Neutrophil (primary cell): ENCODE results near the gene CNOT10.
"Not testable (repeated sequence)": the region's sequence is repeated elsewhere in the genome, so short reads cannot be mapped to it uniquely, and the experiment has no call there.

Experiments used
- H3K27ac ChIP-seq: fragments of 200-600 bp; sonication (generic); 2 replicates; pipeline ENCODE4 v1.5.1; 2016; ENCODE audit warnings: mild to moderate bottlenecking, moderate library complexity
- H3K27me3 ChIP-seq: fragments of 200-600 bp; sonication (generic); 2 replicates; pipeline ENCODE4 v1.6.0; 2016; ENCODE audit warnings: mild to moderate bottlenecking
- H3K36me3 ChIP-seq: fragments of 200-600 bp; sonication (generic); 2 replicates; pipeline ENCODE4 v1.5.1; 2017
- H3K4me1 ChIP-seq, 2 experiments: fragments of 200-600 bp in 1 of 2; sonication (generic) in 1 of 2; 1 replicate in 1 of 2; 2 replicates in 1 of 2; pipeline versions ENCODE4 v1.5.1 to v1.6.1; 2013 to 2016; ENCODE audit warnings: low read depth in 1 of 2, low read length in 1 of 2, mild to moderate bottlenecking in 1 of 2, moderate library complexity in 1 of 2; ENCODE audit not compliant: control insufficient read depth in 1 of 2, insufficient read depth in 1 of 2
- H3K4me3 ChIP-seq, 2 experiments: fragments of 200-600 bp in 1 of 2; sonication (generic) in 1 of 2; 1 replicate in 1 of 2; 2 replicates in 1 of 2; pipeline ENCODE4 v1.5.1; 2013 to 2016; ENCODE audit warnings: low read depth in 1 of 2, low read length in 1 of 2, mild to moderate bottlenecking in 1 of 2, moderate library complexity in 1 of 2
- H3K9me3 ChIP-seq: fragments of 200-600 bp; sonication (generic); 2 replicates; pipeline ENCODE4 v1.5.1; 2016
- CTCF ChIP-seq: fragments of 200-600 bp; sonication (generic); IDR thresholded peaks from 2 replicates; pipeline ENCODE4 v1.5.1; 2016; ENCODE audit warnings: antibody characterized with exemption

CNOT10 gene

GRCh38 chr3:32780735-32781210 lies 95.8 kb downstream of the CNOT10 start:
- Histone ChIP-seq H3K9me3 (no peaks in the 10 kb centered on the region), H3K4me3 (peak overlapping the region; percentile 63 to 72), H3K27ac (no peak overlapping the region), H3K36me3 (peaks cover 2% of the 10 kb centered on the region), H3K4me1 (peaks cover 34 to 39% of the 10 kb centered on the region in 2 experiments), H3K27me3 (peaks cover 20% of the 10 kb centered on the region)
- TF ChIP-seq CTCF, result no peak

- peak; percentile 48 for TF ChIP-seq CTCF
- Histone ChIP-seq H3K27ac (no peak overlapping the region), H3K27me3 (peaks cover 20% of the 10 kb centered on the region), H3K9me3 (no peaks in the 10 kb centered on the region), H3K4me3 (peak overlapping the region; percentile 63 to 72), H3K4me1 (peaks cover 34 to 39% of the 10 kb centered on the region in 2 experiments), H3K36me3 (no peaks in the 10 kb centered on the region)
These were observed 96.4 kb downstream of the CNOT10 start for GRCh38 chr3:32781211-32781968.

- peaks cover 34 to 39% of the 10 kb centered on the region in 2 experiments for H3K4me1 ChIP-seq
- not testable (repeated sequence) for H3K27ac ChIP-seq, H3K9me3 ChIP-seq, H3K4me3 ChIP-seq, H3K36me3 ChIP-seq
- H3K27me3 ChIP-seq, result peaks cover 20% of the 10 kb centered on the region
These were observed 96.9 kb downstream of the CNOT10 start for GRCh38 chr3:32781969-32782270.

GRCh38 chr3:32782407-32782806 lies 97.4 kb downstream of the CNOT10 start:
- H3K36me3 ChIP-seq, result no peaks in the 10 kb centered on the region
- no peak overlapping the region for H3K27ac ChIP-seq
- peaks cover 20% of the 10 kb centered on the region for H3K27me3 ChIP-seq
- no peak overlapping the region for H3K4me3 ChIP-seq
- no peak for TF ChIP-seq CTCF
- H3K9me3 ChIP-seq, result no peaks in the 10 kb centered on the region
- H3K4me1 ChIP-seq, result peaks cover 34 to 39% of the 10 kb centered on the region in 2 experiments

GRCh38 chr3:32791833-32792232 lies 106.8 kb downstream of the CNOT10 start:
- Histone ChIP-seq H3K27me3 (no peaks in the 10 kb centered on the region), H3K4me3 (no peak overlapping the region), H3K27ac (no peak overlapping the region), H3K36me3 (no peaks in the 10 kb centered on the region), H3K9me3 (no peaks in the 10 kb centered on the region), H3K4me1 (no peaks in the 10 kb centered on the region)
- TF ChIP-seq CTCF, result no peak

- no peaks in the 10 kb centered on the region for H3K9me3 ChIP-seq
- TF ChIP-seq CTCF, result no peak
- H3K27ac ChIP-seq, result no peak overlapping the region
- no peak overlapping the region for H3K4me3 ChIP-seq
- no peaks in the 10 kb centered on the region for H3K27me3 ChIP-seq
- no peaks in the 10 kb centered on the region for H3K36me3 ChIP-seq
- no peaks in the 10 kb centered on the region for H3K4me1 ChIP-seq
These were observed 109.7 kb downstream of the CNOT10 start for GRCh38 chr3:32794487-32795308.

GRCh38 chr3:32796384-32796950 lies 111.5 kb downstream of the CNOT10 start:
- H3K4me1 ChIP-seq, H3K27me3 ChIP-seq, H3K36me3 ChIP-seq, H3K4me3 ChIP-seq, H3K27ac ChIP-seq, H3K9me3 ChIP-seq: not testable (repeated sequence)
